Muscle layer of colon (tissue), 2 donors: Measurements from ENCODE around the gene ARHGAP26.

Experiments
- H3K27ac ChIP-seq: one replicate; pipeline ENCODE4 v1.7.0; 2013; ENCODE audit warnings: low read depth, mild to moderate bottlenecking, low read length, moderate library complexity
- H3K27me3 ChIP-seq, 2 donors: one replicate each; pipeline ENCODE4 v1.7.0; 2013; ENCODE audit warnings: low read length in 2 of 2, mild to moderate bottlenecking in 2 of 2; ENCODE audit not compliant: insufficient read depth in 2 of 2, control insufficient read depth in 1 of 2
- H3K36me3 ChIP-seq: one replicate; pipeline ENCODE4 v1.7.0; 2013; ENCODE audit warnings: mild to moderate bottlenecking, low read length; ENCODE audit not compliant: insufficient read depth
- H3K4me1 ChIP-seq: one replicate; pipeline ENCODE4 v1.7.0; 2013; ENCODE audit warnings: mild to moderate bottlenecking, low read length; ENCODE audit not compliant: insufficient read depth
- H3K4me3 ChIP-seq, 2 donors: one replicate each; pipeline ENCODE4 v1.7.0; 2013; ENCODE audit warnings: low read length in 2 of 2, low read depth in 1 of 2, mild to moderate bottlenecking in 1 of 2, moderate library complexity in 1 of 2
- H3K9ac ChIP-seq: one replicate; pipeline ENCODE4 v1.7.0; 2013; ENCODE audit warnings: low read length
- H3K9me3 ChIP-seq: one replicate; pipeline ENCODE4 v1.7.0; 2013; ENCODE audit warnings: mild to moderate bottlenecking, low read length
- donor health status: abdominal sarcoma.
- donor health status: Adenocarcinoma of cecum.

The ARHGAP26 gene

DNA sequence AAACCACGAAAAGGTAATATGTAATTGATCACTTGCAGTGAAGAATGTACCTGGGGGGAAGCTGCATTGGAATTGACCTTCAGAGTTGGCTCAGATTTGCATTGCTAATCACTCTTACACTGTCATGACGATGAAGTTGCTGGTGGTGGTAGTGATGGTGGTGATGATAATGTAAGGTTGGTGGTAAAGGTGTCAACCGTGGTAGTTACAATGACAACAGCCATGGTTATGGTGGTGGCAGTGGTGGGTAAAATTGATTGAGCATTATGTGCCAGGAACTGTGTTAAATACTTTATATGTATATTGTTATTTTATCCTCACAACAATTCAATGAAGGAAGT lies 350.9 kb downstream of the ARHGAP26 start:
- Histone ChIP-seq H3K9ac (no peak overlapping the region), H3K4me1 (peaks cover 15% of the 10 kb centered on the region), H3K27me3 (no peaks in the 10 kb centered on the region), H3K36me3 (no peaks in the 10 kb centered on the region), H3K9me3 (no peaks in the 10 kb centered on the region), H3K27ac (no peak overlapping the region), H3K4me3 (no peak overlapping the region)

DNA sequence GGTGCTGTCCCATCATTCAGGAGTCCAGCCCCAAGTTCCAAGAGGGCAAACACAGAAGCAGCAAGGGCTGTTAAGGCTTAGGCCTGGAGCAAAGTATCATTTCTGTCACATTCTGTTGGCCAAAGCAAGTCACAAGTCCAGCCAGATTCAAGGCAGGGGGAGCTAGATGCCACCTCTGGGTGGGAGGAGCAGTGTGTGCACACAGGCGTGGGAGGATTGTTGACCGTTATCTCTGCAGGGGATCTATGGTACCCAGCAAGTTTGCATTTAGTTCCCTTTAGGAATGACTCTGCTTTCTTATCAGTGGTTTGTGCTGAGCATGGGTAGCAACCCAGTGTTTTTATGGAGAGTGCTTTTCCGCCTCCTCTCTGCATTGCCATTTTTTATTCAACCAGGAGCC lies 354.4 kb downstream of the ARHGAP26 start:
- no peak overlapping the region for H3K4me3 ChIP-seq
- H3K36me3 ChIP-seq, result no peaks in the 10 kb centered on the region
- no peak overlapping the region for H3K27ac ChIP-seq
- no peak overlapping the region for H3K9ac ChIP-seq
- H3K9me3 ChIP-seq, result no peaks in the 10 kb centered on the region
- H3K27me3 ChIP-seq, result no peaks in the 10 kb centered on the region
- peaks cover 32% of the 10 kb centered on the region for H3K4me1 ChIP-seq

DNA sequence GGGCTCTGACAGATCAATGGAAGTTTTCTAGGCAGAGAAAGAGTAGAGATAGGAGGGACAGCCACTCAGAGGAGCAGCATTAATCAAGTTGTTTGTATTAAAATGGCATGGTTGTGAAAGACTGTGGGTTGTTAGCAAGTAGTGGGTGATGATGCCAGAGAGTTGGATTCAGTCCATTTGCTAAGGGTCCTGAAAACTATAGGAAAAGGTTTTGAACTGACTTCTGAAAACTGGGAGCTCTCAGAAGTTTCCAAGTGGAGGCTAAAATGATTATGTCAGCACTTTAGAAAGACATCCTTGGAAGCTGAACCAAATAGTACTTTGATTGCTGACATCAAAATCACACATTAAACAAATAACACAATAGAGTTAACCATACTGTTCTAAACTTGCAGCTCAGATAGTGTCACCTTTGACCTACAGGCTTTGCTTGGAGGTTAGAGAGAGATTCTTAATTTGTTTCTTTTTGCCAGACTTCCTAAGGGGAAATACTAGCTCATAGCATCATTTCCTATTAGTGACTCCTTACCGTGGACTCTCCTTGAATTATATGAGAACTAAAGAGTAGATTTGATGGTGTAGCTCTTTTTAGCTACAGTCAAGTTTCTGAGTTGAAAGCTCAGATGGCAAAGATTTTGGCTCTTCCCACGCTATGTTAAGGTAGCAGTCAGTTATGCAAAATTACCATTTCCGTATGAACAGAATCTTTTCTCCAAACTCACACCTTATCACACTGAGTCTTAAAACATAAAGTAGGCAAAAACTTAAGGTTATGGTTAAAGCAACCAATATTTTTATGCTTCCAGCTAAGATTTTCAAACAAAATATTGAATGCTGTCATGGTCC lies 356.2 kb downstream of the ARHGAP26 start:
- no peaks in the 10 kb centered on the region for H3K9me3 ChIP-seq
- H3K36me3 ChIP-seq, result no peaks in the 10 kb centered on the region
- H3K27ac ChIP-seq, result no peak overlapping the region
- H3K4me3 ChIP-seq, result no peak overlapping the region
- H3K9ac ChIP-seq, result no peak overlapping the region
- H3K4me1 ChIP-seq, result peaks cover 37% of the 10 kb centered on the region
- H3K27me3 ChIP-seq, result no peaks in the 10 kb centered on the region

DNA sequence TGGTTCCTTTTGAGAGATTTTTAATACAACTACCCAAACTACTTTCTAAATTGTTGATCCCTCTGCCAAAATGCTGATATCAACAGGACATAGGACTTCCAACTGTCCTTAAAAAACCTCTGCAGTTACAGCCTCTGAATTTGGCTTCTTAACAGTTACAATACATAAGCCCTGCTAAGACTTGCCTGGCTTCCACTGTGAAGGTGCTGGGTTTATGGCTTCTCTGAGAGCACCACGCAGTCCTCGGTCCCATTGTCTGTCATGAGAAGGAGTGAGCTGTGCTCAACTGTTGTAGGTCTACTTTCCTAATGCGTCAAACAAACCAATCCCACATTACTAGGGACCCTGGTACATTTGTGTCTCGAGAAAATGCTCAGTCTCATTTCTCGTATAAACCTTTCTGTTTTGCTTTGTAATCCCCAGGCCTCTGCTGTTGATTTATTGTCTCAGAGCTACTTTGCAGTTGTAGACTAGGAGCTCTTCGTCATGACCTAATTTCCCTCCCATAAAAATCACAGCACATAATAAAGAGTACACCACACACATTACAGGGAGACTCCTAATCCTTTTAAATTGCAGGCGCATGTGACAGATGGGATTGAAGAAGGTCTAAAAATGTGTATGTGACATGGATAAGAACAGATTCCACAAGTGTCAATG lies 358.4 kb downstream of the ARHGAP26 start:
- Histone ChIP-seq H3K4me3 (peak overlapping the region in 1 of 2 donors; percentile 12), H3K27me3 (no peaks in the 10 kb centered on the region), H3K4me1 (peaks cover 37% of the 10 kb centered on the region), H3K9me3 (no peaks in the 10 kb centered on the region), H3K36me3 (no peaks in the 10 kb centered on the region), H3K27ac (peak overlapping the region; percentile 69), H3K9ac (no peak overlapping the region)

DNA sequence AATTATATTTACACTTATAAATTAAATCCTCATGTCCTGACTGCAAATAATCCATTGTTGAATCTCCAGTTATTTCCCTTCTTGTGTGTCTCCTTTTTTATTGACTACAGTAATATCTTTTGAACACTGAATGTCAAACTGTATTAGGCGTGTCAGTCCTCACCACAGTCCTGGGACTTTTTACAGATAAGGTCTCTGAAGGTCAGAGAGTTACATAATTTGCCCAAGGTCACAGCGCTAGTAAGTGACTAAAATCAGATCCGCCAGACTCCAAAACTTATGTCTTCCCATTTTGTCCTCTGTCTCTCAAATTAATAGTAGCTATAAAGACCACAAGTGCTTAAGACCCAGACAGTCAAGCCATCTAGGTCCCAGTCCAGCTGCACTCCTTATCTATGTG lies 359.0 kb downstream of the ARHGAP26 start:
- H3K27me3 ChIP-seq, result no peaks in the 10 kb centered on the region
- H3K36me3 ChIP-seq, result no peaks in the 10 kb centered on the region
- H3K9me3 ChIP-seq, result no peaks in the 10 kb centered on the region
- H3K9ac ChIP-seq, result no peak overlapping the region
- peak overlapping the region; percentile 15 for H3K27ac ChIP-seq
- peaks cover 37% of the 10 kb centered on the region for H3K4me1 ChIP-seq
- H3K4me3 ChIP-seq, result no peak overlapping the region

DNA sequence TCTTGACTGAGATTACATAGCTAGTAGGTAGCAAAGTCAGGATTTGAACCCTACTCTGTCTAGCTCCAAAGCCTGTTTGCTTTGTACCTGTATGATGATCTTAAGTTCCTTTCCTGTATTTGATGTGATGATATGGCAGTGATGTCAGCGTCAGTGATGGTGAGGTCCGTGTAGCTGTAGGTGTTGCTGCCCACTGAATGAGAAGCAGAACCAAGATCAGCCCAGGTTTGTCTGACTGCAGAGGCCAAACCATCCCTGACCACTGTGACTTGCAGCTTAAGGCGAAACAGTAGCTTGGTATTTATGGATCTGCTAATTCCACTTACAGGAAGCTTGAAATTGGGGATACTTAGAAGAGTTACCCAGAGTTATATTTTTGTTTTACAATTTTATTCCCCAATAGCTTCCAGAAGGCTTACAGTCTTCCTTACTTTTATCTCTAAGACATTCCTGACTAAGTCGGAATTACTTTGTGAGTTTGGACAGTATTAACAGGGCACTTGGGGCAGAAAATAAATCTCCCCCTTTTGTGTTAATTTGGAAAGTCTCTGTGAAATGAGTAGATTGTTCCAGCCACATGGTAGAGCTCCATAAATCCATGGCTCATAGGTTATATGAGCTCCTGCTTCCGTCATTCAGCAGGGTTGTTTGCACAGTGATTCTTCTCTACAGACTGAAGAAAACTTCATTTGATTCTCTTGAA lies 359.9 kb downstream of the ARHGAP26 start:
- H3K4me3 ChIP-seq, result no peak overlapping the region
- H3K9ac ChIP-seq, result no peak overlapping the region
- peaks cover 37% of the 10 kb centered on the region for H3K4me1 ChIP-seq
- no peaks in the 10 kb centered on the region for H3K36me3 ChIP-seq
- no peaks in the 10 kb centered on the region for H3K9me3 ChIP-seq
- H3K27me3 ChIP-seq, result no peaks in the 10 kb centered on the region
- no peak overlapping the region for H3K27ac ChIP-seq

DNA sequence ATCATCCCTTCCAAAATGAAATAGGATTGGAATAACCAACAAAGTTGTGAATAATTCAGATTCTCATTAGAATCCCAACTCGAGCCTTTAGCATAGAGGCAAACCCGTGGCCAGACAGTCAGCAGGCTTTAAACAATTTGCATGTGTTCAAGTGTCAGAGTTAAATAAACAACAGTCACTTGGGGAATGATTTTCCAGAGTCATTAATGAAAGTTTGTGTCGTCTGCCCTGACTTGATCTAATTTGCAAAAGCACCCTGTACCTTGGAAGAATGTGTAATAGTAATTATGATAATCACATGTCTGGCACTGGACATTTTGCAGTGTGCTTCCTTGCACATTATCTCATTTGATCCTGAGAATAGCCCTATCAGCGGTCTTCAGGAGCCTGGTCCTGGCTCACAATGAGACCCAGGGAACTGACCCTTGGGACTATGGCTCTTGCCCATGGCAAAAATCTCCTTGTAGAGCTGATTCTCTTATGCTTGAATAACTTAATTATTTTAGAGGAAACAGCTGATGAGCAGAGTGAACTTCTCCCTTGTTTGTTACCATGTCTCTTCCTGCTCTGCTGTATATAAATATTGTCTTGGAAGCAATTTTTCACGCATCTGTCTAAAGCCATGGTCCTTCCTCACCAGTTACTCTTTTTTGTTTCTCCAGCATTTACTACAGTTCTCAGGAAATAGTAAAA lies 360.6 kb downstream of the ARHGAP26 start:
- Histone ChIP-seq H3K4me1 (peaks cover 35% of the 10 kb centered on the region), H3K27me3 (no peaks in the 10 kb centered on the region), H3K4me3 (no peak overlapping the region), H3K9ac (no peak overlapping the region), H3K36me3 (no peaks in the 10 kb centered on the region), H3K9me3 (no peaks in the 10 kb centered on the region), H3K27ac (no peak overlapping the region)

DNA sequence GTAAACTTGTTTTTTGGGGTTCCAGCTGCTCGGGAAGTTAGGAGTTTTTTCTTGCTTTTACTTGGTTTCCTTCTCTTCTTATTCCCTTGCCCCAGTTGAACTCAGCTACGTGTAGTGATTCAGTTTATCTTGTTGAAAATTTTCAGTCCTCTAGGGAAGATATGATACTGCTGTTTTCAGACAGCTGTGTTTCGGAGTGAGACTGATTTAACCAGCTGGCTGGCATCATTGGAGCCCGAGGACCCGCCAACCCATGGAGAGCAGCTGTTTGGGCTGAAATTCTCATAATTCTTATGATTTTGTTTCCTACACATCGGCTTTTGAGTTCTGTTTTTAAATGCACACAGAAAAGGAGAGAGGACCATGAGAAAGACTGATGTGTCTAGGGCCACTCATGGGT lies 361.8 kb downstream of the ARHGAP26 start:
- Histone ChIP-seq H3K9ac (no peak overlapping the region), H3K4me3 (no peak overlapping the region), H3K36me3 (no peaks in the 10 kb centered on the region), H3K27me3 (no peaks in the 10 kb centered on the region), H3K9me3 (no peaks in the 10 kb centered on the region), H3K4me1 (peaks cover 28% of the 10 kb centered on the region), H3K27ac (no peak overlapping the region)

DNA sequence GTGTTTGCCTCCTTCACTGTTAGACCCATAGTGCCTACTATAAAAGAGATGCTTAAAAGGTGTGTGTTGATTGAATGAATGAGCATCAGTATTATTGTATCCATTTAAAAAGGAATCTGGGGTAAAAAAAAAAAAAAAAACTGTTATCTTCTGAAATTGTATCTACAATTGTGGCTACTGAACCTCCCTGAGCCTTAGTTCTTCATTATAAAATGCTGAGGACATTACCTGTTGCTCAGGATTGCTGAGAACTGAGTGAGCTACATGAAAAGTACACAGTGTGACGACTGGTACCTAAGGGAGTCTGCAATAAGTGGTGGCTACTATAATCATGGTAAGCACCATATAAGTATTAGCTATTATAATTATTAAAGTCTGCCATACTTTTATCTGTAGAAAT lies 362.6 kb downstream of the ARHGAP26 start:
- no peaks in the 10 kb centered on the region for H3K9me3 ChIP-seq
- H3K9ac ChIP-seq, result no peak overlapping the region
- no peaks in the 10 kb centered on the region for H3K36me3 ChIP-seq
- H3K4me3 ChIP-seq, result no peak overlapping the region
- peaks cover 23% of the 10 kb centered on the region for H3K4me1 ChIP-seq
- no peaks in the 10 kb centered on the region for H3K27me3 ChIP-seq
- no peak overlapping the region for H3K27ac ChIP-seq

DNA sequence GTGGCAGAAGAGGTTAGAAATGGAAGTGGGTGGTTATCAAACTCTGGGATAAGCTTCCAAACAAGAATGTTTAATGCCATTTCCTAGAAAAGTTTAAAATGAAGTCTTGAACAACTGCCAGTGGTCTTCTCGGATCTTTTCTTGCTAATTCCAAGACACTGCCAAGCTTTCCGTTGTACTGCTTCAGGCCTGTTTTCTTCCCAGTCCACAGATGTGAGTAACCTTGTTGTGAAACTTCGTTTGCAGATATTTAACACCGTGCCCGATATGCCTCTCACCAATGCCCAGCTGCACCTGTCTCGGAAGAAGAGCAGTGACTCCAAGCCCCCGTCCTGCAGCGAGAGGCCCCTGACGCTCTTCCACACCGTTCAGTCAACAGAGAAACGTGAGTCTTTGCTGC lies 363.5 kb downstream of the ARHGAP26 start:
- Histone ChIP-seq H3K4me1 (peaks cover 13% of the 10 kb centered on the region), H3K9ac (no peak overlapping the region), H3K27ac (no peak overlapping the region), H3K4me3 (no peak overlapping the region), H3K36me3 (no peaks in the 10 kb centered on the region), H3K27me3 (no peaks in the 10 kb centered on the region), H3K9me3 (no peaks in the 10 kb centered on the region)

DNA sequence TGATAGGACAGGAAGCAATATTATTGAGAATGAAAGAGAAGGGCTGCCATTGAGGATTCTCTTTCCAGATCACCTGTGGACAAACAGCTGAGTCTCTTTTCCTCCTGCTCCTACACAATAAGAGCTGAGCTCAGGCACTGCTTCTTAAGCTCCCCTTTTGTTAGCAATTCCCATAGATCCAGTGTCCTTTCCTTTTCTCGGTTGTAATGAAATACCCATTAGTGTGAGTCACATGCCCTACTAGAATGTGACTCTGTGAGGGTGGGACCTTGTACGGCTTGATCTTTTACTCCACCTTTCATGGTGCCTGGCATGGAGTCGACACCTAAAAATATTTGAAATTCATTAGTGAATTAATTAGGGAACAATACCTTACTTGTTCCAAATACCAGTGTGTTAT lies 364.1 kb downstream of the ARHGAP26 start:
- Histone ChIP-seq H3K4me3 (no peak overlapping the region), H3K27ac (no peak overlapping the region), H3K9me3 (no peaks in the 10 kb centered on the region), H3K9ac (no peak overlapping the region), H3K27me3 (no peaks in the 10 kb centered on the region), H3K4me1 (peaks cover 8% of the 10 kb centered on the region), H3K36me3 (no peaks in the 10 kb centered on the region)
